ENCODE data around the gene CAB39L. TPM values are rescaled to one million over a fixed set of nuclear protein-coding genes. Genes with fewer than 3 reads are reported as not detected.
"Not testable (repeated sequence)": the region's sequence is repeated elsewhere in the genome, so short reads cannot be mapped to it uniquely, and the experiment has no call there.

CAB39L gene
- total RNA-seq, 1 donor from 2014 or later = 3.4 TPM

- DNase-seq = no peak
- Mint-ChIP-seq H3K36me3 (ENCODE audit: low read depth) (peaks cover under 1% of the 10 kb centered on the region), H3K27me3 (no peaks in the 10 kb centered on the region), H3K4me3 (no peak overlapping the region), H3K9me3 (no peaks in the 10 kb centered on the region), H3K4me1 (peaks cover 30% of the 10 kb centered on the region), H3K27ac (no peak overlapping the region)
- intact Hi-C loops (cut with micrococcal nuclease) = no loop called here
- POLR2A ChIA-PET = no interaction called here
- ATAC-seq (ENCODE audit: low read depth) = no peak
- CTCF ChIA-PET = interaction anchor here (0.9 kb wide), 1 partner anchor 217 kb away, joined by 3 read pairs; no protein-coding TSS in a partner anchor
- TF ChIP-seq, protein P1, sequence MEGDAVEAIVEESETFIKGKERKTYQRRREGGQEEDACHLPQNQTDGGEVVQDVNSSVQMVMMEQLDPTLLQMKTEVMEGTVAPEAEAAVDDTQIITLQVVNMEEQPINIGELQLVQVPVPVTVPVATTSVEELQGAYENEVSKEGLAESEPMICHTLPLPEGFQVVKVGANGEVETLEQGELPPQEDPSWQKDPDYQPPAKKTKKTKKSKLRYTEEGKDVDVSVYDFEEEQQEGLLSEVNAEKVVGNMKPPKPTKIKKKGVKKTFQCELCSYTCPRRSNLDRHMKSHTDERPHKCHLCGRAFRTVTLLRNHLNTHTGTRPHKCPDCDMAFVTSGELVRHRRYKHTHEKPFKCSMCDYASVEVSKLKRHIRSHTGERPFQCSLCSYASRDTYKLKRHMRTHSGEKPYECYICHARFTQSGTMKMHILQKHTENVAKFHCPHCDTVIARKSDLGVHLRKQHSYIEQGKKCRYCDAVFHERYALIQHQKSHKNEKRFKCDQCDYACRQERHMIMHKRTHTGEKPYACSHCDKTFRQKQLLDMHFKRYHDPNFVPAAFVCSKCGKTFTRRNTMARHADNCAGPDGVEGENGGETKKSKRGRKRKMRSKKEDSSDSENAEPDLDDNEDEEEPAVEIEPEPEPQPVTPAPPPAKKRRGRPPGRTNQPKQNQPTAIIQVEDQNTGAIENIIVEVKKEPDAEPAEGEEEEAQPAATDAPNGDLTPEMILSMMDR (IDR thresholded peaks at IDR 0.05) = no peak
Observed at GRCh38 chr13:49298903-49299605, 144.8 kb downstream of the CAB39L start.

- no peak overlapping the region for H3K27ac Mint-ChIP-seq
- H3K4me1 Mint-ChIP-seq = peaks cover 24% of the 10 kb centered on the region
- ChIA-PET CTCF (interaction anchor here (0.9 kb wide), 1 partner anchor 218 kb away, joined by 3 read pairs; no protein-coding TSS in a partner anchor), POLR2A (no interaction called here)
- ATAC-seq (ENCODE audit: low read depth) (no peak), DNase-seq (no peak)
- no peaks in the 10 kb centered on the region for H3K27me3 Mint-ChIP-seq
- TF ChIP-seq, protein P1 (IDR thresholded peaks at IDR 0.05) = no peak
- H3K36me3 Mint-ChIP-seq (ENCODE audit: low read depth) = peaks cover 3% of the 10 kb centered on the region
- intact Hi-C loops (cut with micrococcal nuclease) = no loop called here
- H3K9me3 Mint-ChIP-seq = no peaks in the 10 kb centered on the region
- no peak overlapping the region for H3K4me3 Mint-ChIP-seq
Observed at GRCh38 chr13:49298416-49298815, 145.4 kb downstream of the CAB39L start.

DNA sequence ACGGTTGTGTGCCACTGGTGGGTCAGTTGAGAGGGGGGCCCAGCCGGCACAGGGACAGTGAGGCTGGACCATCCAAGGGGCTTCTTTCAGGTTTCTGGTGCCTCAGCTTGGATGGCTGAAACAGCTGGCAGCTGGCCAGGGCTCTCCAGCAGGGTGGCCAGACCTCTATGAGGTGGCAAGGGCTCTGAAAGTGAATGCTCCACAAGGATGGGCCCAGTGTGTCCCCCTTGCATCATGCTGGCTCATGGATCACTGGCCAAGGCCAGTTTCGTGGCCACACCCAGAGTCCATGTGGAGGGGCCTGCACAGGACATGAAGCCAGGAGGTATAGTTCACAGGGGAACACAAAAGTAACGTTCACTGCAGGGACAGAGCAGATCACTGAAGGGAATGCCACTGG is 146.5 kb downstream of the CAB39L start:
- Mint-ChIP-seq H3K9me3 (no peaks in the 10 kb centered on the region), H3K4me1 (peaks cover 14% of the 10 kb centered on the region), H3K4me3 (no peak overlapping the region), H3K36me3 (ENCODE audit: low read depth) (peaks cover 7% of the 10 kb centered on the region), H3K27me3 (no peaks in the 10 kb centered on the region), H3K27ac (no peak overlapping the region)
- intact Hi-C loops (cut with micrococcal nuclease) = no loop called here
- CTCF ChIA-PET = no interaction called here
- DNase-seq (no peak), ATAC-seq (ENCODE audit: low read depth) (no peak)
- POLR2A ChIA-PET = no interaction called here
- TF ChIP-seq, protein P1 (IDR thresholded peaks at IDR 0.05) = no peak

GRCh38 chr13:49296659-49297058 is 147.2 kb downstream of the CAB39L start:
- intact Hi-C loops (cut with micrococcal nuclease) = no loop called here
- Mint-ChIP-seq H3K9me3 (no peaks in the 10 kb centered on the region), H3K27ac (no peak overlapping the region), H3K36me3 (ENCODE audit: low read depth) (peaks cover 7% of the 10 kb centered on the region), H3K27me3 (no peaks in the 10 kb centered on the region), H3K4me1 (peaks cover 9% of the 10 kb centered on the region), H3K4me3 (no peak overlapping the region)
- ATAC-seq (ENCODE audit: low read depth) = no peak
- CTCF ChIA-PET = no interaction called here
- POLR2A ChIA-PET = no interaction called here
- TF ChIP-seq, protein P1 (IDR thresholded peaks at IDR 0.05) = no peak
- DNase-seq = no peak

- ChIA-PET POLR2A (interaction anchor here (0.6 kb wide), 1 partner anchor 225 kb away, joined by 4 read pairs; no protein-coding TSS in a partner anchor), CTCF (interaction anchor here (1.3 kb wide), 1 partner anchor 14 kb away, joined by 3 read pairs; no protein-coding TSS in a partner anchor)
- H3K27ac Mint-ChIP-seq = no peak overlapping the region
- intact Hi-C loops (cut with micrococcal nuclease) = no loop called here
- H3K27me3 Mint-ChIP-seq = no peaks in the 10 kb centered on the region
- no peaks in the 10 kb centered on the region for H3K9me3 Mint-ChIP-seq
- no peak overlapping the region for H3K4me3 Mint-ChIP-seq
- peaks cover 2% of the 10 kb centered on the region for H3K4me1 Mint-ChIP-seq
- no peak for ATAC-seq (ENCODE audit: low read depth)
- H3K36me3 Mint-ChIP-seq (ENCODE audit: low read depth) = peaks cover 11% of the 10 kb centered on the region
- TF ChIP-seq, protein P1 (IDR thresholded peaks at IDR 0.05) = no peak
- no peak for DNase-seq
Observed at GRCh38 chr13:49295244-49295643, 148.6 kb downstream of the CAB39L start.

GRCh38 chr13:49294723-49295122 is 149.1 kb downstream of the CAB39L start:
- H3K9me3 Mint-ChIP-seq; H3K4me3 Mint-ChIP-seq; H3K27ac Mint-ChIP-seq; H3K4me1 Mint-ChIP-seq; DNase-seq; H3K27me3 Mint-ChIP-seq; intact Hi-C loops (cut with micrococcal nuclease); ATAC-seq (ENCODE audit: low read depth): not testable (repeated sequence)
- CTCF ChIA-PET = interaction anchor here (1.3 kb wide), 1 partner anchor 14 kb away, joined by 3 read pairs; no protein-coding TSS in a partner anchor
- POLR2A ChIA-PET = interaction anchor here (0.5 to 0.7 kb wide), 3 partner anchors 70 to 224 kb away, joined by 3 to 7 read pairs (median 4); no protein-coding TSS in a partner anchor
- peaks cover 11% of the 10 kb centered on the region for H3K36me3 Mint-ChIP-seq (ENCODE audit: low read depth)

Data from activated B cell treated with CpG ODN at 0.5 μM for 24 hours (primary cell).